Measurements from ENCODE around the gene OR51E1.

The OR51E1 gene

DNA sequence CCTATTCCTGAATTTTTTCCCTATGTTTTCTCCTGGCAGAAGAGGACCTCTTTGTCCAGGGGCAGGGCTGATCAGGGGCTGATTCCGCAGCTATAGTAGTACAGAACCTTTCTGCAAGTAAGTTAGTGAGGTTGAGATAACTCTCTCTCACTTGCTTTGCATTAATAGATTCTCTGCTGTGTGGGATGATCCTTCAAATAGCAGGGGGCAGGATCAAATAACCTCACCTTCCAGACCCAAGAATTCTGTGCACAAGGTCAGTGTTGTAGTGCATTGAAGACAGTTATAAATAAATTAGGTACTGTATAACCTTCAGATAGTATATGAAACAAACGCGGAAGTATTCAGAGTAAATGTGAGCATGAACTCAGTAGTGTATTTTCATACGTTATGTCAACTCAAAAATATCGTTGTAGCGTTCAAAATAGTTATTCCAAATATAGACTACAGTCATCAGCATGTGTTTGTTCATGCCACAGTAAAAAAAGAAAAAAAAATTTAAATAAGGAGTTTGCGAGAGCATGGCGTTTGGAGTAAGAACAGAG, 61.1 kb downstream of the OR51E1 start:
- DNase-seq (ENCODE audit: low read depth in 3 of 3, low spot score in 1 of 3), result no peak

Measured in stimulated activated CD4-positive, alpha-beta T cell treated with anti-CD3 and anti-CD28 coated beads, TNF-alpha, amount 100 ng/mL, for 1 hour (primary cell).